ENCODE data around the gene GIGYF2. TPM values are rescaled to one million over a fixed set of nuclear protein-coding genes. Genes with fewer than 3 reads are reported as not detected.
"Not testable (repeated sequence)": the region's sequence is repeated elsewhere in the genome, so short reads cannot be mapped to it uniquely, and the experiment has no call there.

The GIGYF2 gene
- total and polyA plus RNA-seq, 2 donors from 2014 or later: 13.5 to 79.8 TPM

DNA sequence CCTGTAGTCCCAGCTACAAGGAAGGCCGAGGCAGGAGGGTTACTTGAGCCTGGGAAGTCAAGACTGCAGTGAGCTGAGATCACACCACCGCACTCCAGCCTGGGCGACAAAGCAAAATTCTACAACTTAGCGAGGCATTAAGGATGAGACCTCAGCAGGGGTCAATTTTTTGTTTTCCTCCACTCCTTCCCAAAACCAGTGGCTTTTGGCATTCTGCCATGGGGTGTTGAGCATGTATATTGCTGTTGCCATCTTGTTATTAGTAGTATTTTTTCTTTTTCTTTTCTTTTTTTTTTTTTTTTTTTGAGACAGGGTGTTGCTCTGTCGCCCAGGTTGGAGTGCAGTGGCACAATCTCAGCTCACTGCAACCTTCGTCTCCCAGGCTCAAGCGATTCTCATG is 8.9 kb upstream of the GIGYF2 start:
- no peak for DNase-seq

DNA sequence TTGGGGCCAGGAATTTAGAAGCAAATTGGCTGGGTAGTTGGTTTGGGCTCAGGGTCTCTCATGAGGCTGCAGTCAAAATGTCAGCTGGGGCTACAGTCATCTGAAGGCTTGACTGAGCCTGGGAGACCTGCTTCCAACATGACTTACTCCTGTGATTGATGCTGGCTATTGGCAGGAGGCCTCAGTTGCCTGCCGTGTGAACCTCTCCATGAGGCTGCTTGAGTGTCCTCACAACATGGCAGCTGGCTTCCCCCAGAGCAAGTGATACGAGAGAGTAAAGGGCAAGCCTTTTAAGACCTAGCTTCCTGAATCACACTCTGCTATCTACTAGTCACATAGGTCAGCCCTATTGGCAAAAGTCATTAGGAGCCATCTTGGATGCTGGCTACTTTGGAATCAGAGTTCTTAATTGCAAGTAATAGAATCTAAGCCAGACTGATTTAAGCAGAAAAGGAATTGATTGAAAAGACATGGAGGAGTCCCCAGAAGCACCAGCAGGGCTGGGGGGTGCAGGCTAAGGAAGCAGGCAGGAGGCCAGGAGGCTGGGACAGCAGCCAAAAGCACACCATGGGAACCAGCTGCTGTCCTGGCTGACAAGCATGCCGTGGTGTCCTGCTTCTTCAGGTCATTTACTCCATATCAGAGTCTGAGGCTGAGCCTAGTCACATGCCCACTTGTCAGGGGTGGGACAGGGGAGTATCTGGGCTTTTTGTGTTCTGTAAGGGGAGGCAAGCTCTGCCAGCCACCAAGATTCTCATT is 7.8 kb upstream of the GIGYF2 start:
- FAIRE-seq (no peak), DNase-seq (peak in 1 of 5 donors; percentile 34)
- intact Hi-C loops (cut with DNase I): no loop called here
- no peaks in the 10 kb centered on the region for H3K9me3 ChIP-seq (ENCODE audit: control insufficient read depth in 2 of 3, insufficient read depth in 1 of 3, low read length in 3 of 3)
- TF ChIP-seq, protein P1, sequence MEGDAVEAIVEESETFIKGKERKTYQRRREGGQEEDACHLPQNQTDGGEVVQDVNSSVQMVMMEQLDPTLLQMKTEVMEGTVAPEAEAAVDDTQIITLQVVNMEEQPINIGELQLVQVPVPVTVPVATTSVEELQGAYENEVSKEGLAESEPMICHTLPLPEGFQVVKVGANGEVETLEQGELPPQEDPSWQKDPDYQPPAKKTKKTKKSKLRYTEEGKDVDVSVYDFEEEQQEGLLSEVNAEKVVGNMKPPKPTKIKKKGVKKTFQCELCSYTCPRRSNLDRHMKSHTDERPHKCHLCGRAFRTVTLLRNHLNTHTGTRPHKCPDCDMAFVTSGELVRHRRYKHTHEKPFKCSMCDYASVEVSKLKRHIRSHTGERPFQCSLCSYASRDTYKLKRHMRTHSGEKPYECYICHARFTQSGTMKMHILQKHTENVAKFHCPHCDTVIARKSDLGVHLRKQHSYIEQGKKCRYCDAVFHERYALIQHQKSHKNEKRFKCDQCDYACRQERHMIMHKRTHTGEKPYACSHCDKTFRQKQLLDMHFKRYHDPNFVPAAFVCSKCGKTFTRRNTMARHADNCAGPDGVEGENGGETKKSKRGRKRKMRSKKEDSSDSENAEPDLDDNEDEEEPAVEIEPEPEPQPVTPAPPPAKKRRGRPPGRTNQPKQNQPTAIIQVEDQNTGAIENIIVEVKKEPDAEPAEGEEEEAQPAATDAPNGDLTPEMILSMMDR (IDR thresholded peaks at IDR 0.05; ENCODE audit: borderline replicate concordance, extremely low read depth, insufficient read depth): no peak
- no peak overlapping the region for H3K27ac ChIP-seq (ENCODE audit: low read depth in 2 of 2, low read length in 2 of 2)
- no peak overlapping the region for H3K4me3 ChIP-seq (ENCODE audit: low read length in 3 of 3)
- H3K36me3 ChIP-seq (ENCODE audit: control insufficient read depth in 2 of 3, insufficient read depth in 3 of 3, low read length in 3 of 3): no peaks in the 10 kb centered on the region
- H3K4me1 ChIP-seq (ENCODE audit: control insufficient read depth in 2 of 3, insufficient read depth in 2 of 3, low read depth in 1 of 3, low read length in 3 of 3): peaks cover 0 to 4% (median 3%) of the 10 kb centered on the region in 3 donors
- H3K27me3 ChIP-seq (ENCODE audit: control insufficient read depth, insufficient read depth, low read length): no peaks in the 10 kb centered on the region
- H3K9ac ChIP-seq (ENCODE audit: low read length in 3 of 3): no peak overlapping the region

More for the DNA sequence above, 8.9 kb upstream of the GIGYF2 start:
- peaks cover 0 to 4% (median 3%) of the 10 kb centered on the region in 3 donors for H3K4me1 ChIP-seq (ENCODE audit: control insufficient read depth in 2 of 3, insufficient read depth in 2 of 3, low read depth in 1 of 3, low read length in 3 of 3)
- TF ChIP-seq, protein P1 (IDR thresholded peaks at IDR 0.05; ENCODE audit: borderline replicate concordance, extremely low read depth, insufficient read depth): no peak
- H3K9ac ChIP-seq (ENCODE audit: low read length in 3 of 3): no peak overlapping the region
- FAIRE-seq: no peak
- no peak overlapping the region for H3K27ac ChIP-seq (ENCODE audit: low read depth in 2 of 2, low read length in 2 of 2)
- intact Hi-C loops (cut with DNase I): no loop called here
- H3K4me3 ChIP-seq (ENCODE audit: low read length in 3 of 3): no peak overlapping the region
- no peaks in the 10 kb centered on the region for H3K36me3 ChIP-seq (ENCODE audit: control insufficient read depth in 2 of 3, insufficient read depth in 3 of 3, low read length in 3 of 3)
- no peaks in the 10 kb centered on the region for H3K27me3 ChIP-seq (ENCODE audit: control insufficient read depth, insufficient read depth, low read length)
- no peaks in the 10 kb centered on the region for H3K9me3 ChIP-seq (ENCODE audit: control insufficient read depth in 2 of 3, insufficient read depth in 1 of 3, low read length in 3 of 3)

GRCh38 chr2:232691117-232691516 is 6.0 kb upstream of the GIGYF2 start:
- H3K36me3 ChIP-seq (ENCODE audit: control insufficient read depth in 2 of 3, insufficient read depth in 3 of 3, low read length in 3 of 3); H3K9ac ChIP-seq (ENCODE audit: low read length in 3 of 3); H3K27ac ChIP-seq (ENCODE audit: low read depth in 2 of 2, low read length in 2 of 2); FAIRE-seq; H3K4me1 ChIP-seq (ENCODE audit: control insufficient read depth in 2 of 3, insufficient read depth in 2 of 3, low read depth in 1 of 3, low read length in 3 of 3); H3K4me3 ChIP-seq (ENCODE audit: low read length in 3 of 3); H3K9me3 ChIP-seq (ENCODE audit: control insufficient read depth in 2 of 3, insufficient read depth in 1 of 3, low read length in 3 of 3); intact Hi-C loops (cut with DNase I); H3K27me3 ChIP-seq (ENCODE audit: control insufficient read depth, insufficient read depth, low read length); DNase-seq: not testable (repeated sequence)

GRCh38 chr2:232693344-232693743 is 3.8 kb upstream of the GIGYF2 start:
- DNase-seq: no peak
- peaks cover 0 to 11% (median 7%) of the 10 kb centered on the region in 3 donors for H3K4me1 ChIP-seq (ENCODE audit: control insufficient read depth in 2 of 3, insufficient read depth in 2 of 3, low read depth in 1 of 3, low read length in 3 of 3)
- intact Hi-C loops (cut with DNase I): no loop called here

More at GRCh38 chr2:232693344-232693743, 3.8 kb upstream of the GIGYF2 start:
- Histone ChIP-seq H3K9me3 (ENCODE audit: control insufficient read depth in 2 of 3, insufficient read depth in 1 of 3, low read length in 3 of 3) (no peaks in the 10 kb centered on the region), H3K9ac (ENCODE audit: low read length in 3 of 3) (no peak overlapping the region), H3K27me3 (ENCODE audit: control insufficient read depth, insufficient read depth, low read length) (no peaks in the 10 kb centered on the region), H3K36me3 (ENCODE audit: control insufficient read depth in 2 of 3, insufficient read depth in 3 of 3, low read length in 3 of 3) (no peaks in the 10 kb centered on the region), H3K4me3 (ENCODE audit: low read length in 3 of 3) (no peak overlapping the region), H3K27ac (ENCODE audit: low read depth in 2 of 2, low read length in 2 of 2) (no peak overlapping the region)
- TF ChIP-seq, protein P1 (IDR thresholded peaks at IDR 0.05; ENCODE audit: borderline replicate concordance, extremely low read depth, insufficient read depth): no peak
- no peak for FAIRE-seq
